ENCODE measurements around the gene TXNL4B. TPM values are rescaled to one million over a fixed set of nuclear protein-coding genes. Genes with fewer than 3 reads are reported as not detected.

The TXNL4B gene
- total and polyA plus RNA-seq, 9 of the 15 experiments (the other 6 are each of a cell fraction or from before 2014, with no cell fraction given), result 11.9 to 38.0 (median 22.3) TPM

DNA sequence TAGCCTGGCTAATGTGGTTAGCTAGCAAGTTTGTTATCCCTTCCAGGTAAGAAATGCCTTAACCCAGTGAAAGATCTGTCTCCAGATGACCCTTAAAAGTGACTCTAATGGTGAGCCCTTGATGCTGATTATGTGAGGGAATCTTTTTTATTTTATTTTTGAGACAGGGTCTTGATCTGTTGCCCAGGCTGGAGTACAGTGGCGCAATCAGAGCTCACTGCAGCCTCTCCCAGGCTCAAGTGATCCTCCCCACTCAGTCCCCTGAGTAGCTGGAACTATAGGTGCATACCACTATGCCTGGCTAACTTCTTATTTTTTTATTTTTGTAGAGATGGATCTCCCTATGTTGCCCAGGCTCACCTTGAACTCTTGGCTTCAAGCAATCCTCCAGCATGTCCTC, 49.9 kb downstream of the TXNL4B start:
- DNase-seq (ENCODE audit: extremely low read depth in 1 of 4, low spot score in 3 of 4), result no peak
- ATAC-seq, result no peak
- H3K79me2 ChIP-seq (ENCODE audit: control insufficient read depth, insufficient read depth, low read length), result no peaks in the 10 kb centered on the region
- no peaks in the 10 kb centered on the region for H3K9me1 ChIP-seq (ENCODE audit: control insufficient read depth, insufficient read depth, low read length)
- H4K20me1 ChIP-seq (replicated peaks; ENCODE audit: control insufficient read depth, insufficient read depth, low read length), result no peaks in the 10 kb centered on the region
- H3K9me3 ChIP-seq (replicated peaks; ENCODE audit: control insufficient read depth, insufficient read depth, low read depth, low read length), result no peaks in the 10 kb centered on the region
- no peaks in the 10 kb centered on the region for H3K36me3 ChIP-seq (ENCODE audit: control insufficient read depth, insufficient read depth, low read length)
- H3K27ac ChIP-seq (ENCODE audit: extremely low read depth, low read depth, low read length), result no peak overlapping the region
- POLR2A ChIA-PET, result no interaction called here
- H3K27me3 ChIP-seq (ENCODE audit: control insufficient read depth in 2 of 2, insufficient read depth in 2 of 2, low read length in 2 of 2), result no peaks in the 10 kb centered on the region; a peak in 2 of 5 replicates
- intact Hi-C loops (cut with micrococcal nuclease) (no loop called here), in situ Hi-C loops (cut with MboI) (no loop called here)
- no peaks in the 10 kb centered on the region; a peak in 2 of 5 replicates for H3K4me1 ChIP-seq (replicated peaks in 1 of 2; ENCODE audit: control insufficient read depth in 2 of 2, insufficient read depth in 2 of 2, low read length in 2 of 2)
- no peak overlapping the region for H3K4me3 ChIP-seq
- WGBS (ENCODE audit: insufficient coverage, low coverage, missing lambda C conversion rate), result 46% methylated on average over 1 of the region's 1 CpG
- no TSS peak for BruUV-seq (replicated peaks)
- CTCF ChIA-PET (ENCODE audit: low intra/inter-chr PET ratio), result no interaction called here
- H3K4me2 ChIP-seq (ENCODE audit: insufficient read depth, low read length), result no peak overlapping the region
- no peak overlapping the region for H2AFZ ChIP-seq (ENCODE audit: low read depth, low read length)
- H3K9ac ChIP-seq (ENCODE audit: insufficient read depth in 1 of 2, low read depth in 2 of 2, low read length in 2 of 2), result no peak overlapping the region
- FAIRE-seq, result no peak
- TF ChIP-seq ELF2 (CRISPR knock-in tag; IDR thresholded peaks at IDR 0.05), result no peak
- TF ChIP-seq, protein P1, sequence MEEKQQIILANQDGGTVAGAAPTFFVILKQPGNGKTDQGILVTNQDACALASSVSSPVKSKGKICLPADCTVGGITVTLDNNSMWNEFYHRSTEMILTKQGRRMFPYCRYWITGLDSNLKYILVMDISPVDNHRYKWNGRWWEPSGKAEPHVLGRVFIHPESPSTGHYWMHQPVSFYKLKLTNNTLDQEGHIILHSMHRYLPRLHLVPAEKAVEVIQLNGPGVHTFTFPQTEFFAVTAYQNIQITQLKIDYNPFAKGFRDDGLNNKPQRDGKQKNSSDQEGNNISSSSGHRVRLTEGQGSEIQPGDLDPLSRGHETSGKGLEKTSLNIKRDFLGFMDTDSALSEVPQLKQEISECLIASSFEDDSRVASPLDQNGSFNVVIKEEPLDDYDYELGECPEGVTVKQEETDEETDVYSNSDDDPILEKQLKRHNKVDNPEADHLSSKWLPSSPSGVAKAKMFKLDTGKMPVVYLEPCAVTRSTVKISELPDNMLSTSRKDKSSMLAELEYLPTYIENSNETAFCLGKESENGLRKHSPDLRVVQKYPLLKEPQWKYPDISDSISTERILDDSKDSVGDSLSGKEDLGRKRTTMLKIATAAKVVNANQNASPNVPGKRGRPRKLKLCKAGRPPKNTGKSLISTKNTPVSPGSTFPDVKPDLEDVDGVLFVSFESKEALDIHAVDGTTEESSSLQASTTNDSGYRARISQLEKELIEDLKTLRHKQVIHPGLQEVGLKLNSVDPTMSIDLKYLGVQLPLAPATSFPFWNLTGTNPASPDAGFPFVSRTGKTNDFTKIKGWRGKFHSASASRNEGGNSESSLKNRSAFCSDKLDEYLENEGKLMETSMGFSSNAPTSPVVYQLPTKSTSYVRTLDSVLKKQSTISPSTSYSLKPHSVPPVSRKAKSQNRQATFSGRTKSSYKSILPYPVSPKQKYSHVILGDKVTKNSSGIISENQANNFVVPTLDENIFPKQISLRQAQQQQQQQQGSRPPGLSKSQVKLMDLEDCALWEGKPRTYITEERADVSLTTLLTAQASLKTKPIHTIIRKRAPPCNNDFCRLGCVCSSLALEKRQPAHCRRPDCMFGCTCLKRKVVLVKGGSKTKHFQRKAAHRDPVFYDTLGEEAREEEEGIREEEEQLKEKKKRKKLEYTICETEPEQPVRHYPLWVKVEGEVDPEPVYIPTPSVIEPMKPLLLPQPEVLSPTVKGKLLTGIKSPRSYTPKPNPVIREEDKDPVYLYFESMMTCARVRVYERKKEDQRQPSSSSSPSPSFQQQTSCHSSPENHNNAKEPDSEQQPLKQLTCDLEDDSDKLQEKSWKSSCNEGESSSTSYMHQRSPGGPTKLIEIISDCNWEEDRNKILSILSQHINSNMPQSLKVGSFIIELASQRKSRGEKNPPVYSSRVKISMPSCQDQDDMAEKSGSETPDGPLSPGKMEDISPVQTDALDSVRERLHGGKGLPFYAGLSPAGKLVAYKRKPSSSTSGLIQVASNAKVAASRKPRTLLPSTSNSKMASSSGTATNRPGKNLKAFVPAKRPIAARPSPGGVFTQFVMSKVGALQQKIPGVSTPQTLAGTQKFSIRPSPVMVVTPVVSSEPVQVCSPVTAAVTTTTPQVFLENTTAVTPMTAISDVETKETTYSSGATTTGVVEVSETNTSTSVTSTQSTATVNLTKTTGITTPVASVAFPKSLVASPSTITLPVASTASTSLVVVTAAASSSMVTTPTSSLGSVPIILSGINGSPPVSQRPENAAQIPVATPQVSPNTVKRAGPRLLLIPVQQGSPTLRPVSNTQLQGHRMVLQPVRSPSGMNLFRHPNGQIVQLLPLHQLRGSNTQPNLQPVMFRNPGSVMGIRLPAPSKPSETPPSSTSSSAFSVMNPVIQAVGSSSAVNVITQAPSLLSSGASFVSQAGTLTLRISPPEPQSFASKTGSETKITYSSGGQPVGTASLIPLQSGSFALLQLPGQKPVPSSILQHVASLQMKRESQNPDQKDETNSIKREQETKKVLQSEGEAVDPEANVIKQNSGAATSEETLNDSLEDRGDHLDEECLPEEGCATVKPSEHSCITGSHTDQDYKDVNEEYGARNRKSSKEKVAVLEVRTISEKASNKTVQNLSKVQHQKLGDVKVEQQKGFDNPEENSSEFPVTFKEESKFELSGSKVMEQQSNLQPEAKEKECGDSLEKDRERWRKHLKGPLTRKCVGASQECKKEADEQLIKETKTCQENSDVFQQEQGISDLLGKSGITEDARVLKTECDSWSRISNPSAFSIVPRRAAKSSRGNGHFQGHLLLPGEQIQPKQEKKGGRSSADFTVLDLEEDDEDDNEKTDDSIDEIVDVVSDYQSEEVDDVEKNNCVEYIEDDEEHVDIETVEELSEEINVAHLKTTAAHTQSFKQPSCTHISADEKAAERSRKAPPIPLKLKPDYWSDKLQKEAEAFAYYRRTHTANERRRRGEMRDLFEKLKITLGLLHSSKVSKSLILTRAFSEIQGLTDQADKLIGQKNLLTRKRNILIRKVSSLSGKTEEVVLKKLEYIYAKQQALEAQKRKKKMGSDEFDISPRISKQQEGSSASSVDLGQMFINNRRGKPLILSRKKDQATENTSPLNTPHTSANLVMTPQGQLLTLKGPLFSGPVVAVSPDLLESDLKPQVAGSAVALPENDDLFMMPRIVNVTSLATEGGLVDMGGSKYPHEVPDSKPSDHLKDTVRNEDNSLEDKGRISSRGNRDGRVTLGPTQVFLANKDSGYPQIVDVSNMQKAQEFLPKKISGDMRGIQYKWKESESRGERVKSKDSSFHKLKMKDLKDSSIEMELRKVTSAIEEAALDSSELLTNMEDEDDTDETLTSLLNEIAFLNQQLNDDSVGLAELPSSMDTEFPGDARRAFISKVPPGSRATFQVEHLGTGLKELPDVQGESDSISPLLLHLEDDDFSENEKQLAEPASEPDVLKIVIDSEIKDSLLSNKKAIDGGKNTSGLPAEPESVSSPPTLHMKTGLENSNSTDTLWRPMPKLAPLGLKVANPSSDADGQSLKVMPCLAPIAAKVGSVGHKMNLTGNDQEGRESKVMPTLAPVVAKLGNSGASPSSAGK (IDR thresholded peaks at IDR 0.05), result no peak
- TF ChIP-seq, protein P2, sequence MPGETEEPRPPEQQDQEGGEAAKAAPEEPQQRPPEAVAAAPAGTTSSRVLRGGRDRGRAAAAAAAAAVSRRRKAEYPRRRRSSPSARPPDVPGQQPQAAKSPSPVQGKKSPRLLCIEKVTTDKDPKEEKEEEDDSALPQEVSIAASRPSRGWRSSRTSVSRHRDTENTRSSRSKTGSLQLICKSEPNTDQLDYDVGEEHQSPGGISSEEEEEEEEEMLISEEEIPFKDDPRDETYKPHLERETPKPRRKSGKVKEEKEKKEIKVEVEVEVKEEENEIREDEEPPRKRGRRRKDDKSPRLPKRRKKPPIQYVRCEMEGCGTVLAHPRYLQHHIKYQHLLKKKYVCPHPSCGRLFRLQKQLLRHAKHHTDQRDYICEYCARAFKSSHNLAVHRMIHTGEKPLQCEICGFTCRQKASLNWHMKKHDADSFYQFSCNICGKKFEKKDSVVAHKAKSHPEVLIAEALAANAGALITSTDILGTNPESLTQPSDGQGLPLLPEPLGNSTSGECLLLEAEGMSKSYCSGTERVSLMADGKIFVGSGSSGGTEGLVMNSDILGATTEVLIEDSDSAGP (CRISPR knock-in tag; IDR thresholded peaks at IDR 0.05), result no peak
- TF ChIP-seq ASH1L (IDR thresholded peaks at IDR 0.05; ENCODE audit: borderline replicate concordance, low read depth, partially characterized antibody), result no peak
- no peak for TF ChIP-seq SIN3B (IDR thresholded peaks at IDR 0.05; ENCODE audit: low read depth)
- TF ChIP-seq, protein P3, sequence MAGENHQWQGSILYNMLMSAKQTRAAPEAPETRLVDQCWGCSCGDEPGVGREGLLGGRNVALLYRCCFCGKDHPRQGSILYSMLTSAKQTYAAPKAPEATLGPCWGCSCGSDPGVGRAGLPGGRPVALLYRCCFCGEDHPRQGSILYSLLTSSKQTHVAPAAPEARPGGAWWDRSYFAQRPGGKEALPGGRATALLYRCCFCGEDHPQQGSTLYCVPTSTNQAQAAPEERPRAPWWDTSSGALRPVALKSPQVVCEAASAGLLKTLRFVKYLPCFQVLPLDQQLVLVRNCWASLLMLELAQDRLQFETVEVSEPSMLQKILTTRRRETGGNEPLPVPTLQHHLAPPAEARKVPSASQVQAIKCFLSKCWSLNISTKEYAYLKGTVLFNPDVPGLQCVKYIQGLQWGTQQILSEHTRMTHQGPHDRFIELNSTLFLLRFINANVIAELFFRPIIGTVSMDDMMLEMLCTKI (IDR thresholded peaks at IDR 0.05; ENCODE audit: partially characterized antibody), result no peak
- no peak for TF ChIP-seq MYNN (IDR thresholded peaks at IDR 0.05)
- TF ChIP-seq MYNN (CRISPR knock-in tag; IDR thresholded peaks at IDR 0.05), result no peak
- no peak for TF ChIP-seq ZNF77 (CRISPR knock-in tag; IDR thresholded peaks at IDR 0.05)
